Measurements from ENCODE around the gene CGB7.
A peak's percentile ranks its signal among the peaks of the same experiment; 100 is the strongest.

Gene CGB7

DNA sequence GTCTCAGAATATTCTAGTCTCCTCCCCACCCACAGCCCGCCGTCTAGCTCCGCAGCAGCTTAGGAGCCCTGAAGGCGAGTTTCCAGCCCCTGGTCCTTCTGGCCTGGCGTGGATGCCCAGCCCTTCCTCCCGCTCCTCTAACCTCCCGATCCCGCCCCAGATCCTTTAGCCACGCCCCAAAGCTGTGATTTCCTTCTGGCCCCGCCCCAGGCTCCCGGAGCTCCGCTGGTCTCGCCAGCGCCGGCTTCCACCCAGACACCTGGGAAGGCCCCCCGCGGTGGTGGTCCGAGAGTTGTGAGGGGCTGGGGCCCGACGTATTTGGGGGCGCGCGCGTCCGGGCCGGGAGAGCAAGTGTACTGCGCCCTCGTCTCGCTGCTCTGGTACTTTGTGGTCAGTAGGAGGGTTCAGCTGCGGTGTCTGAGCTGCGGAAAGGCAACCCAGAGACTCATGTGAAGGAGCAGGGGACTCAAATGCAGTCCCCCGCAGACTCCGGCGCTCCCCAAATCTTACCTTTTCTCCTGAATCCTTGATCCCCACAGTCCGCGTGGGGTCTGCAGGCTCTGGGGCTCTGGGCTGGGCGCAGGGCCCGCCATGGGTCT, at the start of gene CGB7:
CGB7 (minus strand) TSS at position 114 of the 599 bp plus-strand sequence. CDS start 2,374 bp downstream, outside the sequence.
- Histone ChIP-seq H3K4me1 (ENCODE audit: insufficient read depth, low read length) (peaks cover 4% of the 10 kb centered on the region), H3K4me3 (ENCODE audit: low read length) (peak within 1 kb of the TSS; percentile 49), H3K9me3 (ENCODE audit: low read length) (peaks cover 3% of the 10 kb centered on the region), H2AFZ (ENCODE audit: low read depth, low read length) (peak within 1 kb of the TSS; percentile 63), H3K27me3 (ENCODE audit: insufficient read depth, low read length) (peaks cover 55% of the 10 kb centered on the region), H3K36me3 (ENCODE audit: insufficient read depth, low read length) (no peaks in the 10 kb centered on the region)

DNA sequence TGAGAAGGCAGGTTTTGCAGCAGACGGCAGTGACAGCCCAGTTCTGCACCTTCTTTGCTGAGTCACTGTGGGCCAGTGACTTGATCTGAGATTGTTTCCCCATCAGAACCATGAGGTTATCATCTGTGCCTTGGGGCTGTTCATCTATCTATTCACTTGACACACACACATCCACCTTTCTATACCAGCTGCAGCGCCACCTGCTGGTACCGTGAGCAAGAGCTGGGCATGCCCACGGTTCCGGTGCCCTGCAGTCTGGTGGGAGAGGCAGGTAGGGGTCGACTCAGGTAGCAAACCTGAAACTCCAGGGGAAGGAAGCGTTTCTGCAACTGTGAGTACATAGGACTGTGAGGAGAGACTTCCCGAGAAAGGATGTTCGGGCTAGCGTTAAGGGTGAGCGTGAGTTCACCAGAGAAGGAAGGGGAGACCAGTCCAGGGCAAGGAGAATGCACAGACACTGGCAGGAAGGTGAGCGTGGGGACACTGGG, 49.1 kb upstream of the CGB7 start:
- Histone ChIP-seq H3K27me3 (ENCODE audit: insufficient read depth, low read length) (no peaks in the 10 kb centered on the region), H3K9me3 (ENCODE audit: low read length) (no peaks in the 10 kb centered on the region), H3K36me3 (ENCODE audit: insufficient read depth, low read length) (peaks cover 71% of the 10 kb centered on the region), H3K4me1 (ENCODE audit: insufficient read depth, low read length) (no peaks in the 10 kb centered on the region), H2AFZ (ENCODE audit: low read depth, low read length) (no peak overlapping the region), H3K4me3 (ENCODE audit: low read length) (no peak overlapping the region)

DNA sequence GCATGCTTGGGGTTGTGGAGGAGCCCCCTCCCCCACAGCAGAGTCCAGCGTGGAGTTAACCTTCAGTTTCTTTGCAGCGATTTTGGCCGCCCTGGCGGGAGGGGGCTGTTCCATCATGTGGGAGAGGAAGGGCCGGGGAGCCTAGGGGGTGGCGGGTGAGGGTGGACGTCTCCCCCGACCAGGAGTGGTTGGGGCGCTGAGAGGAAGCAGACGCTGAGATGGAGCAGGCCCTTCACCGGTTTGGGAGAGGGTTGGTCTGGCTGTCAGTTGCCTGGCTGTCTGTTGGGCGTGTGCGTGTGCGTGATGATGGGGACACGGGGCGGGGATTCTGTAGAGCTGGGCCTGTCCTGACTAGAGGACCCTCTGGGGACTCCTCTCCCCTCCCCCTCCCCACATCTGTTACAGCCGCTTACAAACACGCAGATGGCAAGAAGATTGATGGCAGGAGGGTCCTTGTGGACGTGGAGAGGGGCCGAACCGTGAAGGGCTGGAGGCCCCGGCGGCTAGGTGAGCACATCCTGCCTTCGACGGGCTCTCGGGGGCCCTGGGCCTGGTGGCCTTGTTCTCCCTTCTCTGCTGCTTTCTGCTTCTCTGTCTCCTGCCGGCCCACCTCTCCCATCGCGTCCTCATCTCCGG, 46.8 kb upstream of the CGB7 start:
- no peak overlapping the region for H2AFZ ChIP-seq (ENCODE audit: low read depth, low read length)
- H3K9me3 ChIP-seq (ENCODE audit: low read length): no peaks in the 10 kb centered on the region
- H3K4me3 ChIP-seq (ENCODE audit: low read length): no peak overlapping the region
- peaks cover 82% of the 10 kb centered on the region for H3K36me3 ChIP-seq (ENCODE audit: insufficient read depth, low read length)
- H3K4me1 ChIP-seq (ENCODE audit: insufficient read depth, low read length): no peaks in the 10 kb centered on the region
- H3K27me3 ChIP-seq (ENCODE audit: insufficient read depth, low read length): no peaks in the 10 kb centered on the region

DNA sequence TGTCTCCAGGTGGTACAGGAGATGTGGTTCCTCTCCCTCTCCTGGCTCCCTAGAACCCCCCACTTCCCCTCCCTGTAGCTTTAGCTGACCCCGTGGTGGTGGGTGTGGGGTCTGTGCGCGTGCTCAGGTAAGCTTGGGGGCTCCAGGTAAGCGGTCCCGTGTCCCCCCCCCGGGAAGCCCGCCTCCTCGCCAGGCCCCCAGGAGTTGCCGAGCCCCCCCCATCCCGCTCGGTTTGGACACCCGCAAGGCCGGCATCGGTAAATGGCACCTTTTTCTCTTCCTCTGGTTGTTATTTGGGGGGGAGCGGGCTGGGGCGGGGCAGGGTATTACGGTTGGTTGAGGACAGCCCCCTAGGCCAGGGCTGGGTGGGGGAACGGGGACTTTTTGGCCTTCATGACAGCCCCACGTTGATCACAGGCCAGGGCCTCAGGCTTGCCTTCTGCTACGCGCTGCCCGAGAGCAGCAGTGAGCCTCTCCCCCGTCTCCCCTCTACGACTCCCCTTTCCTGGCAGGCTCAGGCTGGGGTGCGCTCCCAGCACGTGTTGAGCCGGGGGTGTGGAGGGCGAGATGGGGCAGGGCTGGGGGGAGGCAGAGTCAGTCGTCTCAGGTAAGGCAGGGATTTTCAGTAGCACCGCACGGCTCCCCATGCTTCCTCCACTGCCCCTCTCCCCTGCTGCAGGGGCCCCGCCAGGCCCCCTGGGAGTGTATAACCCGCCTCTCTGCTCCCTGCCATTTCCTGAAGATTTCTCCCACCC, 46.0 kb upstream of the CGB7 start:
- Histone ChIP-seq H3K9me3 (ENCODE audit: low read length) (no peaks in the 10 kb centered on the region), H2AFZ (ENCODE audit: low read depth, low read length) (no peak overlapping the region), H3K27me3 (ENCODE audit: insufficient read depth, low read length) (no peaks in the 10 kb centered on the region), H3K36me3 (ENCODE audit: insufficient read depth, low read length) (peaks cover 82% of the 10 kb centered on the region), H3K4me1 (ENCODE audit: insufficient read depth, low read length) (no peaks in the 10 kb centered on the region), H3K4me3 (ENCODE audit: low read length) (no peak overlapping the region)

DNA sequence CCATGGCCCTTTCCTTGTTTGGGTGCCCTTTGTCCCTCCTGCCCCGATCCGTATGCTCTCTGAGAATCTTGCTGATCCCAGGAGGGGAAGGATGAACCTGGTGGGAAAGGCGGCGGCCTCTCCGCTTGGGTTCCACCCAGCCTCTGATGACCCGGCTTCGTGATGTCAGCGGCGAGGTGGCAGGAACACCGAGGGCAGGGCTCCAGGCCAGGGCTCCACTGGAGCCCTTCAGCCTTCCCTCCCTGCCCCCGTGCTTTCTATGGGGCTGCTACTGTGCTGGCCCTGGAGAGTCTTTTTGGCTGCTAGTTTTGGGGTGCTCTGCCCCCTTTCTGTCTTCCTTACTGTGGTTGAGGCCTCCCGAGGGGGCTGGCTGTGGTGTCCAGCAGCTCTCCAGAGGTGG, 44.8 kb upstream of the CGB7 start:
- Histone ChIP-seq H3K27me3 (ENCODE audit: insufficient read depth, low read length) (no peaks in the 10 kb centered on the region), H3K36me3 (ENCODE audit: insufficient read depth, low read length) (peaks cover 79% of the 10 kb centered on the region), H3K9me3 (ENCODE audit: low read length) (no peaks in the 10 kb centered on the region), H3K4me1 (ENCODE audit: insufficient read depth, low read length) (no peaks in the 10 kb centered on the region), H3K4me3 (ENCODE audit: low read length) (no peak overlapping the region), H2AFZ (ENCODE audit: low read depth, low read length) (no peak overlapping the region)

DNA sequence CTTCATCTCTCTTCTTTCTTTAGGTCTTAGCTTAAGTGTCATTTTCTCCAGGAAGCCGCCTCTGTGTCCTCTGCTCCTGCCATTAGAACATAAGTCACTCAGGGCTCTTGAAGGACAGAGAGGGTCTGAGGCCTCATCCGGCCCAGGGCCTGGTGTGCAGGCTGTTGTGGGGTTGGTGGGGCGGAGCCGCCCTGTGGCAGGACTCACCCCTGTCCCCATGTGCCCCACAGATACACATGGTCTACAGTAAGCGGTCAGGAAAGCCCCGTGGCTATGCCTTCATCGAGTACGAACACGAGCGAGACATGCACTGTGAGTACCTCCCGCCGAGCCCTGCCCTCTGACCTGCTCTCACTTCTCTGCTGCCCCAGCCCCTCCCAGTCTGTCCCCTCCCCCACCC, 43.6 kb upstream of the CGB7 start:
- Histone ChIP-seq H3K4me3 (ENCODE audit: low read length) (no peak overlapping the region), H2AFZ (ENCODE audit: low read depth, low read length) (no peak overlapping the region), H3K27me3 (ENCODE audit: insufficient read depth, low read length) (no peaks in the 10 kb centered on the region), H3K9me3 (ENCODE audit: low read length) (no peaks in the 10 kb centered on the region), H3K36me3 (ENCODE audit: insufficient read depth, low read length) (peaks cover 75% of the 10 kb centered on the region), H3K4me1 (ENCODE audit: insufficient read depth, low read length) (no peaks in the 10 kb centered on the region)

DNA sequence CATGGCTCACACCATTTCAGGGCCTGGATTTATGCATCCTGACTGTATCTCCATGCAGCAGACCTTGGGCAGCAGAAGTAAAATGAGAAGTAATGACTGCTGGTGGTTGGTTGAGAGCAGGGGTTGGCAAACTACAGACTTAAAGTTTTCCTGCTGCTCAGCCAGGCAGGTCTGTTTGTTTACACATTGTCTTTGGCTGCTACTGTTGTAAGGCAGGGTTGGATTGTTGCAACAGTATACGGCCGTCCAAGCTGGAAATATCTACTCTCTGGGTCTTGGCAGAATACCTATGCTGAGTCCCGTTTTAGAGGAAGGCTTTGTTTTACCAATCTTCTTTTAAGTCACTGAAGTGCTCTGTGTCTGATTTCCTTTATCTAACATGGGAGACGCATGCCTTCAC, 41.2 kb upstream of the CGB7 start:
- Histone ChIP-seq H3K4me3 (ENCODE audit: low read length) (no peak overlapping the region), H3K4me1 (ENCODE audit: insufficient read depth, low read length) (peaks cover 3% of the 10 kb centered on the region), H3K36me3 (ENCODE audit: insufficient read depth, low read length) (peaks cover 76% of the 10 kb centered on the region), H2AFZ (ENCODE audit: low read depth, low read length) (no peak overlapping the region), H3K27me3 (ENCODE audit: insufficient read depth, low read length) (no peaks in the 10 kb centered on the region), H3K9me3 (ENCODE audit: low read length) (no peaks in the 10 kb centered on the region)

DNA sequence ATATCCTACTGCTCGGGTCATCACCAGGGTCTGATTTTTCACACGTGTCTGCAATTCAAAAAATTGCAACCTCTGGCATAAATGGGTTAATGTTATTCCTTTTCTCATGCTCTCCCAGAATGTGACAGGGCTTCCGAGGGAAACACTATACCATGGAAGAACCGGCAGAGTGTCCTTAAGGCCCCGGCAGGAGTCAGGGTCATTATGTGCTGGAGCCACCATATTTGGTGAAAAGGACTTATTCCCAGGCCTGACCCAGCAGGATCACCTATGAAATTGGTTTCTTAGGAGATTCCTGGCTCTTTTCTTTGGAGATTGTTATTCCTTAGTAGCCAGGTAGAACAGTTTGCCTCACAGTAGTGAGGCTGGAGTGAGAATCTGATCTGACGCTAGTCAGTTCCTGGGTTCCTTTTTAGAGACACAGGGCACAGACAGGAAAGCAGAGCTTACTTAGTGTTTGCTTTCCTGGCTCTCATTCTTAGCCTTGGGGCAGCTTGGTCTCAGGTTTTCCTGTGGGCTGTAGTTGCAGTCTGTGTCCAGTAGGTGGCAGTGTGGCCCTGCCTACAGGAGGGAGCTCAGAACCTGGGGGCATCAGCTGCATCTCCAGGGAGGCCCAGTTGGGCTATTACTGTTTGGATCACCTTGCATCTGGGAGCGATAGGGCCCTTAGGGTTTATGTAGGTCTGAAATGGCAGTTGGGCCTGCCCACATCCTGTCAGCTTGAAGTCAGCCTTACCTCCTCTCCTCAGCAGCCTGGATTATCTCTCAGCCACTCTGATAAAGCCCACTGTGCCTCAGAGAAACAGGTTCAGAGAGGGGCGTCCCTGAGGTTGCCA, 40.1 kb upstream of the CGB7 start:
- H3K36me3 ChIP-seq (ENCODE audit: insufficient read depth, low read length): peaks cover 72% of the 10 kb centered on the region
- no peak overlapping the region for H2AFZ ChIP-seq (ENCODE audit: low read depth, low read length)
- H3K27me3 ChIP-seq (ENCODE audit: insufficient read depth, low read length): no peaks in the 10 kb centered on the region
- H3K4me3 ChIP-seq (ENCODE audit: low read length): no peak overlapping the region
- peaks cover 3% of the 10 kb centered on the region for H3K4me1 ChIP-seq (ENCODE audit: insufficient read depth, low read length)
- no peaks in the 10 kb centered on the region for H3K9me3 ChIP-seq (ENCODE audit: low read length)

DNA sequence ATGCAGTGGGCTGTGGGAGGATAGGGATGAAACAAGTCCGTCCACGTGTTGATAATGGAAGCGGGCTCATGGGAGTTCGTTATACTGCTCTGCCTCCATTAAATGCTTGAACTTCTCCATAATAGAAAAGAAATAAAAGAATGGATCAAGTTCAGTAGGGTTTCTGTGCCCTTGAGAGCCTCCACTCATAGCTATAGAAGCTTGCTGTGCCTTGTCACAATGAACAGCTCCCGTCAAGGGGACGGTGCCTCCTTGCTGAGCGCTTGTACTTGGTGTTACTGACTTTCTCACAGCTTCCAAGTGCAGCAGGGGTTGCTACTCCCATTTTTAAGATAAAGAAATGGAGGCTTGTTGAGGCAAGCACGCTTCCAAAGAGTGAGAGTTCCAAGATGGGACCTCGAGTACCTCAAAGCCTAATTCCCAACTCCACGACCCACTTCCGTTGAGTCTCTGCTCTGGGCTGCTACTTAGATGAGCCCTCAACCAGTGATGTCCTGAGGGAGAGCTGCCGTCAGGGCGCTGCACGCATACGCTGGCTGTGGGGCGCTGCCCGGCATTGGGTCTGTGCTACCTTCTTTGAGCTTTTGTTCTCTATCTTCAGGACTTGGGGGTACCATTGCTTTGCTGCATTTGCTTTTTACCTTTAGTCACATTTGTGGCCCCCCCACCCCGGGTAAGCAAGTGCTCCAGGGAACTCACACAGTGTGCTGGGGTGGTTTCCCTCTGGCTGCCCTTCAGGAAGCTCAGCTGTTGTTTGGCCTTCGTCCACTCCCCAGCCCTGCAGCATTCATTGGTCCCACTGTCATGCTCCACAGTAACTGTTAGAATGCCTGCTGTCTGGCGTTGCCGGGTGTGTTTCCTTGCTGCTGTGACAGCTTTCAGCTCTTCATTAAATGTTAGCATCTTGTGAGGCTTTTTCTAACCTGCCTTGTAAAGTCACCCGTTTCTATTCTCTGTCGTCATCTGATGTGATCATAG, 37.2 kb upstream of the CGB7 start:
- Histone ChIP-seq H3K4me3 (ENCODE audit: low read length) (no peak overlapping the region), H3K27me3 (ENCODE audit: insufficient read depth, low read length) (no peaks in the 10 kb centered on the region), H3K36me3 (ENCODE audit: insufficient read depth, low read length) (peaks cover 79% of the 10 kb centered on the region), H3K9me3 (ENCODE audit: low read length) (no peaks in the 10 kb centered on the region), H3K4me1 (ENCODE audit: insufficient read depth, low read length) (peaks cover 3% of the 10 kb centered on the region), H2AFZ (ENCODE audit: low read depth, low read length) (no peak overlapping the region)

DNA sequence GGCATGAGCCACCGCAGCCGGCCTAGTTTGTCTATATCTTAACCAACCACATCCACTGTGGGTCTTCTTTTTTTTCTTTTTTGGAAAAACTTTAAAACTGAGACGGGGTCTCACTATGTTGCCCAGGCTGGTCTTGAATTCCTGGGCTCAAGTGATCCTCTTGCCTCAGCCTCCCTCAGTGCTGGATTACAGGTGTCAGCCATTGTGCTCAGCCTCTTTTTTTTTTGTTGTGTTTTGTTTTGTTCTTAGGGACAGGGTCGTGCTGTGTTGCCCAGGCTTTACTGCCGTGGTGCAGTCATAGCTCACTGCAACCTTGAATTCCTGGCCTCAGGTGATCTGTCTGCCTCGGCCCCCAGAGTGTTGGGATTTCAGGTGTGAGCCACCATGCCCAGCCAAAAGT, 35.1 kb upstream of the CGB7 start:
- Histone ChIP-seq H3K4me3 (ENCODE audit: low read length) (no peak overlapping the region), H2AFZ (ENCODE audit: low read depth, low read length) (no peak overlapping the region), H3K27me3 (ENCODE audit: insufficient read depth, low read length) (no peaks in the 10 kb centered on the region), H3K9me3 (ENCODE audit: low read length) (no peaks in the 10 kb centered on the region), H3K36me3 (ENCODE audit: insufficient read depth, low read length) (peaks cover 72% of the 10 kb centered on the region), H3K4me1 (ENCODE audit: insufficient read depth, low read length) (peaks cover 4% of the 10 kb centered on the region)

DNA sequence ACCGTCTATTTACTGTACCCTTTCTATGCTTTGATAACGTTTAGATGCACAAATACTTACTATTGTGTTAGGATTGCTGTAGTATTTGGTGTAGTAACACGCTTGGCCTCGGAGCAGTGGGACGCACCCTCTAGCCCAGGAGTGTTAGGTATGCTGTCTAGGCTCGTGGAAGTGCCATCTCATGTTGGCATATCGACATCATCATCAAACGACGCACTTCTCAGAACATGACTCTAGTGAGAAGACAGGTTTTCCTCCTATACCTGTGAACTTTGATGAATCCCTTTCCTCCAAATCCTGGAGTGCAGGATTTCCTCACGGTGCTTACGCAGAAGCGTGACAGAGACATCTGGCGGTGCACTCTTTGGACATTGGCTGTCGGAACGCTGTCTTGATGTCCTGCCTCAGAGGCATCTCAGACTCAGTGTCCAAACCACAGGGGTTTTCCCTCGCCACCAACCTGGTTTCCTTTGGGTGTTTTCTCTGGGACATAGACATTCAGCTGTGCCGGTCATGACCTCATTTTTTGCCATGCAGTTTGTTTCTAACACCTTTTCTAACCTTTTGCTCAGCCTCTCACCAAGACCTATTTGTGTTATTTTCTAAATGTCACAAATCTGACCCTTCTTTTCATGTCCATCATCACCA, 34.0 kb upstream of the CGB7 start:
- no peak overlapping the region for H2AFZ ChIP-seq (ENCODE audit: low read depth, low read length)
- no peaks in the 10 kb centered on the region for H3K9me3 ChIP-seq (ENCODE audit: low read length)
- no peak overlapping the region for H3K4me3 ChIP-seq (ENCODE audit: low read length)
- no peaks in the 10 kb centered on the region for H3K27me3 ChIP-seq (ENCODE audit: insufficient read depth, low read length)
- peaks cover 16% of the 10 kb centered on the region for H3K4me1 ChIP-seq (ENCODE audit: insufficient read depth, low read length)
- H3K36me3 ChIP-seq (ENCODE audit: insufficient read depth, low read length): peaks cover 74% of the 10 kb centered on the region
